KOPT-K1 (cell line): ENCODE data around the gene SGCB.

ENCODE experiments used
- H3K27ac ChIP-seq: fragments of 200-600 bp; sonication (generic); 2 replicates; pipeline ENCODE4 v1.5.1; 2016; ENCODE audit warnings: antibody characterized with exemption, mild to moderate bottlenecking, low read depth, low read length; ENCODE audit not compliant: poor library complexity, severe bottlenecking
- H3K36me3 ChIP-seq: fragments of 200-600 bp; sonication (generic); 2 replicates; pipeline ENCODE4 v1.5.1; 2017; ENCODE audit warnings: antibody characterized with exemption, mild to moderate bottlenecking, low read length, moderate library complexity; ENCODE audit not compliant: insufficient read depth
- H3K9me3 ChIP-seq: fragments of 200-600 bp; sonication (generic); 2 replicates; pipeline ENCODE4 v1.5.1; 2017; ENCODE audit warnings: antibody characterized with exemption, low read length, mild to moderate bottlenecking; ENCODE audit not compliant: insufficient read depth, poor library complexity, severe bottlenecking

Gene SGCB

DNA sequence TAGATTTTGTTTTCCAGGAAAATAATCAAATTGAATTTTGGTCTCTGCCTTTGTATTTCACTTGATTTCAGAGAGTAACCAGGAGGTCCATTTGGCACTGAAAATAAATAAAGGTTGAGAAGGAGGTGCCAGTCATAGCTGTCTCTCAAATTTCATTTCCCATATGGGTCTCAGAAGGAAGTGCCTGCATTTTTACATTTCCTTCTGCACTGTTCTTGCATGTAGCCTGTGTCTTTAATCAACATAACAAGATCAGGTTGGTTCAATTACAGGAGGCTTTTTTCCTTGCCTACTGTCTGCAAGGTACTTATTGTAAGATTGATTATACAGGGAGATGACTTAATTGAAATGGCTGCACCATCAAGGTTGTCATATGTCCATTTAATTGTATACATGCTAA lies 33.7 kb downstream of the SGCB start:
- H3K27ac ChIP-seq, result no peak overlapping the region
- no peaks in the 10 kb centered on the region for H3K9me3 ChIP-seq
- no peaks in the 10 kb centered on the region for H3K36me3 ChIP-seq

DNA sequence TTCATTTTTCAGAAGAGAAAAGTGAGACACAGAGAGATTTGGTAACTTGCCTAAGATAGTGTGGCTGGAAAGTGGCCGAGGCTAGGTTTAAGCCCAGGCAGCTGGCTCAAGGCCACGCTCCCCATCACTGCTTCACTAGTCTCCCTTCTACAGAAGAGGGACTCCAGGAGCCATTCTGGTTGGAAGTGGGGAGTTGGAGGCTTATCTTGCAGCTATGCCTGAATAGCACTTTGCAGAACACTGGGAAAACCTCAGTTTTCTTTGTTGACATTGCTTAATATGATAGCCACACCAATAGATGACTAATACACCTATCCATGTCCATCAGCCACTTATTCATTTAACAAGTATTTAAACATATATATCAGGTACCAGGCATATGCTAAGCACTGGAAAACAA lies 36.5 kb downstream of the SGCB start:
- H3K27ac ChIP-seq, result no peak overlapping the region
- no peaks in the 10 kb centered on the region for H3K36me3 ChIP-seq
- no peaks in the 10 kb centered on the region for H3K9me3 ChIP-seq

DNA sequence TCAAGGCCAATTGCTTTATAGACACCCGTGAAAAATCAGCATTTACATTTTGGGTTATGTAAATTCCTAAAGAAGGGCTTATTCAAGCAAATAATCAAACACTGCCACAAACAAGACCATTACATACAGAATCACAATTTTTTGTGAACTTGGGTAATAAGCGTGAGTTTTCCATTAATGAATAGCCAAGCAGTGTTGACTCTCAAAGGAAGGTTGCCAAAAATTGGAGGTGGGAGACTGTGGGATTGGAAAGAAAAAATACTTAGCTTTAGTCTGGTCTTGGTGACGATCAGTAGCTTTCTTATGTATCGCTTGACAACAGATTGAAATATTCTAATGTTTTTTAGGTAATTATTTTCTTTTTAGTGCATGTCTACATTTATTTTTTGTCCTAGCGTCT lies 38.8 kb downstream of the SGCB start:
- Histone ChIP-seq H3K27ac (no peak overlapping the region), H3K36me3 (no peaks in the 10 kb centered on the region), H3K9me3 (no peaks in the 10 kb centered on the region)

DNA sequence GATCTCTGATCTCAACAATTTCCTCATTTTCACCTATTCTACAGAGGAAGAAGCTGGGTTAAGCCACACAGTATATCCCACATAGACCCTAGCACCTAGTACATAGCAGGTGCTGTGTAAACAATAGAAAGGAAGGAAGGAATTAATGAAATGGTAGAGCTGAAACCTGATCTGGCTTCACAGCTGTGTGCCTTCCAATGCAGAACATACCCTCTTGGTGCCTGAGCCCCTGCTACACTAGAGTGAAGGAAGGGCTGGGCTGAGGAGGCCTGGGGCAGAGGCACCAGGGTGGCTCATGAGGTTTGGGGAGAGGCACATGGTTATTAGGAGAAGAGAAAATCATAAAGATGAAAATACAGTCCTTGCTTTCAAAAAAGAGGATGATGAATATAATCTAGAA lies 39.3 kb downstream of the SGCB start:
- Histone ChIP-seq H3K36me3 (no peaks in the 10 kb centered on the region), H3K9me3 (no peaks in the 10 kb centered on the region)

DNA sequence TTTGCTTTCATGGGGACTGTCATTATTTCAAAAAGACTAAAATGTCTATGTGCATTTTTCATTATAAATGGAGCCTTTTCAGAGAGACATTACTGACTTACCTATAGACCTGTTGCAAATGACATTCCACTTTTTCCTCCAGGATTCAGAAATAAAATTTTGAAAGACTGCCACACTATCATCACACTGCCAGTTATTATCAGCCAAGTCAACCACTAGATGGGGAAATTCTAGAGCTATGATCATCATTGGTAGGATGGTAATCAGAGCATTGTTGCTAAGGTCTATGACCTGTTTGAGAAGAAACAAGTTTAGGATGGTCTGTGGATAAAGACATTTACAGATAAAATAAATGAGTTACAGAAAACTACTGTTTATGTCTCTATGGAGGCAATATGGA lies 40.5 kb downstream of the SGCB start:
- Histone ChIP-seq H3K27ac (no peak overlapping the region), H3K9me3 (no peaks in the 10 kb centered on the region)

More for the DNA sequence above, 39.3 kb downstream of the SGCB start:
- no peak overlapping the region for H3K27ac ChIP-seq

DNA sequence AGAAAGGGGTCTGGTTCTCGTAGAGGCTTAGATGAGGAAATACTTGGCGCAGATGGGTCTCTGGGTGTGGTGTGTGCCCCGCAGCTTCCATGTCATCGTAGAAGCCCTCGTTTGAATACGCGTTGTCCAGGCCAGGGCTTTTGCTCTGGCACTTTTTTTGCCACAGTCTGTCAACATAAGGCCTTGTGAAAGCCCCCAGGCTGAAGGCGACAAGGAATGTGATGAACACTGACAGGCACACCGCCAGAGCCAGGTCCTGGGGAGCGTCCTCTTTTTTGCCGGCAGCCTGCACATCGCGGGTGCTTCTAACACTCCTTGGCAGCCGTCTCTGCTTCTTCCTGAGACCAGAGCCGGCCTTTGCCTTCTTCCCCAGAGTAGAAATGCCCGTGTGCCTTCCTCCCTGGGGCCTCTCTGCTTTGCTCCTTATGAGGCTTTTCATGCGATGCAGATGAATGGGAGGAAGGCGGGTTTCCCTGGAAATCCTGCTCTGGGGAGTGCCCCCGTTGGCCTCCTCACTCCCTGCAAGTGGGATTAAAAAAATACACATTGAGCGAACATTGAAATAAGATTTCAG lies 42.4 kb downstream of the SGCB start:
- Histone ChIP-seq H3K36me3 (no peaks in the 10 kb centered on the region), H3K27ac (no peak overlapping the region)

More for the DNA sequence above, 40.5 kb downstream of the SGCB start:
- H3K36me3 ChIP-seq, result no peaks in the 10 kb centered on the region

More for the DNA sequence above, 42.4 kb downstream of the SGCB start:
- no peaks in the 10 kb centered on the region for H3K9me3 ChIP-seq
